ENCODE measurements around the gene OR52A1. TPM values are rescaled to one million over a fixed set of nuclear protein-coding genes. Genes with fewer than 3 reads are reported as not detected.

Gene OR52A1
- total and polyA plus RNA-seq, 2 of the 8 experiments (the other 6 are each of a cell fraction or from before 2014, with no cell fraction given), result 5.9 to 12.2 TPM

DNA sequence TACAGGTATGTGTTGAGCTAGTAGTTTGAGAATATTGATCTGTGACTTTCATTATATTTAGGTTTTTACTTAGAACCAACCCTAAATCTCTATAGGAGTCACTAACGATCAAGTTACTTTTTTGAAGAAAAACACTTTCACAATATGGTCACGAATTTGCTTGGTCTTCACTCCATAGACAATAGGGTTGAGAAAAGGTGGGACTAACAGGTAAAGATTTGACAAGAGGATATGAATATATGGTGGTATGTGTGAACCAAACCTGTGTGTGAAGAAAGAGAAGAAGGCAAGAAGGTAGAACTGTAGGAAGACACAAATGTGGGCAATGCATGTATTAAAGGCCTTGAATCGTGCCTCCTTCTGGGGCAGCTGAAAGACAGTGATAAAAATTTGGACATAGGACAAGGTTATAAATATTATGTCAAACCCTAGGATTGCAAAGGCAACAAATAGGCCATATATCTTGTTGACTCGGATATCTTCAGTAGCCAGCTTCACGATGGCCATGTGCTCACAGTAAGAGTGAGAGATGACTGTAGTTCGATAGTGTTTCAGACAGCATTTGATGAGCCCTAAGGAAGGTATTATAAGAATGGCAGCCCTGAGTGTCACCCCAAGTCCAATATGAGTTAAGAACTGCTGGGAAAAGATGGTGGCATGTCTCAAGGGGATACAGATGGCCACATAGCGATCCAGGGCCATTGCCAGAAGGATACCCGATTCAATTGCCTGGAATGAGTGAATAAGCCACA lies 22.8 kb downstream of the OR52A1 start:
- H3K79me1 ChIP-seq (ENCODE audit: low read depth, low read length), result no peaks in the 10 kb centered on the region
- ChIA-PET CTCF (ENCODE audit: partially characterized antibody) (no interaction called here), POLR2A (ENCODE audit: partially characterized antibody) (no interaction called here)
- WGBS, 2 experiments (ENCODE audit: extremely low coverage in 1 of 2, insufficient coverage in 1 of 2, insufficient read length in 1 of 2, insufficient replicate concordance in 2 of 2, low coverage in 1 of 2, low lambda C conversion rate in 2 of 2, missing lambda C conversion rate in 1 of 2), result 95% methylated on average over 8 of the region's 8 CpGs; no CpG with 5 or more reads in 1 of the 2 experiments
- H4K91ac ChIP-seq (replicated peaks; ENCODE audit: insufficient read length, low read length), result no peak overlapping the region
- no peak overlapping the region for H3K4ac ChIP-seq (replicated peaks; ENCODE audit: insufficient read length, low read depth, low read length)
- no peaks in the 10 kb centered on the region for H3K79me2 ChIP-seq (ENCODE audit: control insufficient read depth in 1 of 2, insufficient read depth in 2 of 2, low read length in 2 of 2)
- H2BK120ac ChIP-seq (replicated peaks; ENCODE audit: low read depth, low read length), result no peak overlapping the region
- no peak overlapping the region for H2AK5ac ChIP-seq (ENCODE audit: low read depth, low read length)
- H3K18ac ChIP-seq (ENCODE audit: extremely low read depth, low read length), result no peak overlapping the region
- peaks cover 0 to 1% (median 0%) of the 10 kb centered on the region in 4 experiments; a peak in 1 of 7 replicates for H3K27me3 ChIP-seq (replicated peaks in 1 of 4; ENCODE audit: control insufficient read depth in 3 of 4, extremely low read depth in 1 of 4, insufficient read depth in 3 of 4, low read length in 3 of 4)
- no peak overlapping the region for H3K4me2 ChIP-seq (ENCODE audit: insufficient read depth in 1 of 2, low read depth in 2 of 2, low read length in 2 of 2)
- H4K8ac ChIP-seq (ENCODE audit: extremely low read depth, insufficient read depth, low read length), result no peak overlapping the region
- no peak overlapping the region for H3K4me3 ChIP-seq (ENCODE audit: extremely low read depth in 1 of 4, insufficient read depth in 2 of 4, low read depth in 3 of 4, low read length in 4 of 4)
- H3K9me3 ChIP-seq (ENCODE audit: insufficient read depth in 2 of 2, low read depth in 1 of 2, low read length in 1 of 2), result no peaks in the 10 kb centered on the region
- FAIRE-seq, result no peak
- H3K14ac ChIP-seq (ENCODE audit: insufficient read length), result no peak overlapping the region
- no peak overlapping the region for H4K5ac ChIP-seq (ENCODE audit: insufficient read length, low read depth, low read length)
- DNase-seq (ENCODE audit: low read depth in 1 of 2, low spot score in 2 of 2), result no peak
- no peaks in the 10 kb centered on the region for H3K23me2 ChIP-seq (ENCODE audit: low read depth, low read length)
- H2BK5ac ChIP-seq (ENCODE audit: low read depth, low read length), result no peak overlapping the region
- no peak overlapping the region for H2BK20ac ChIP-seq (ENCODE audit: low read length)
- no peak overlapping the region for H3K23ac ChIP-seq (ENCODE audit: insufficient read length)
- H3K4me1 ChIP-seq (replicated peaks in 1 of 4; ENCODE audit: control insufficient read depth in 3 of 4, insufficient read depth in 4 of 4, low read length in 3 of 4), result no peaks in the 10 kb centered on the region; a peak in 1 of 7 replicates
- H2BK12ac ChIP-seq (ENCODE audit: low read depth, low read length), result no peak overlapping the region
- no peaks in the 10 kb centered on the region for H4K20me1 ChIP-seq (replicated peaks in 1 of 2; ENCODE audit: control insufficient read depth in 1 of 2, insufficient read depth in 2 of 2, low read length in 2 of 2)
- no peak overlapping the region for H3K27ac ChIP-seq (ENCODE audit: low read depth, low read length)
- H3K56ac ChIP-seq (replicated peaks; ENCODE audit: insufficient read length, low read depth, low read length), result no peak overlapping the region
- H3K9ac ChIP-seq (replicated peaks in 1 of 4; ENCODE audit: extremely low read depth in 1 of 4, low read depth in 3 of 4, low read length in 3 of 4), result no peak overlapping the region
- no peak overlapping the region for H2BK15ac ChIP-seq (ENCODE audit: low read length)
- TF ChIP-seq ASH2L (IDR thresholded peaks at IDR 0.05; ENCODE audit: low read length), result no peak
- H2AFZ ChIP-seq (ENCODE audit: low read length), result no peak overlapping the region
- H3K36me3 ChIP-seq (ENCODE audit: control insufficient read depth in 2 of 4, insufficient read depth in 4 of 4, low read length in 3 of 4), result no peaks in the 10 kb centered on the region
